ENCODE measurements around the gene SSR4.

SSR4 gene

GRCh38 chrX:153830640-153831428 lies 36.4 kb downstream of the SSR4 start:
- H3K9me3 ChIP-seq (ENCODE audit: control insufficient read depth in 1 of 2, low read length in 2 of 2): no peaks in the 10 kb centered on the region
- no peak overlapping the region for H3K4me3 ChIP-seq (ENCODE audit: low read depth in 1 of 2, low read length in 2 of 2)
- H3K4me1 ChIP-seq (ENCODE audit: control insufficient read depth in 1 of 2, insufficient read depth in 2 of 2, low read length in 2 of 2): peaks cover 0 to 8% of the 10 kb centered on the region in 2 donors
- peaks cover 0 to 11% of the 10 kb centered on the region in 2 donors for H3K27me3 ChIP-seq (ENCODE audit: control insufficient read depth in 1 of 2, insufficient read depth in 2 of 2, low read length in 2 of 2)
- H3K9ac ChIP-seq (ENCODE audit: low read depth in 1 of 2, low read length in 2 of 2): no peak overlapping the region
- no peaks in the 10 kb centered on the region for H3K36me3 ChIP-seq (ENCODE audit: control insufficient read depth in 1 of 2, insufficient read depth in 2 of 2, low read length in 2 of 2)
- no peak overlapping the region for H3K27ac ChIP-seq (ENCODE audit: low read depth, low read length)

- Histone ChIP-seq H3K27ac (ENCODE audit: low read depth, low read length) (no peak overlapping the region), H3K9ac (ENCODE audit: low read depth in 1 of 2, low read length in 2 of 2) (no peak overlapping the region), H3K27me3 (ENCODE audit: control insufficient read depth in 1 of 2, insufficient read depth in 2 of 2, low read length in 2 of 2) (peaks cover 0 to 11% of the 10 kb centered on the region in 2 donors), H3K4me3 (ENCODE audit: low read depth in 1 of 2, low read length in 2 of 2) (no peak overlapping the region), H3K36me3 (ENCODE audit: control insufficient read depth in 1 of 2, insufficient read depth in 2 of 2, low read length in 2 of 2) (no peaks in the 10 kb centered on the region), H3K9me3 (ENCODE audit: control insufficient read depth in 1 of 2, low read length in 2 of 2) (no peaks in the 10 kb centered on the region), H3K4me1 (ENCODE audit: control insufficient read depth in 1 of 2, insufficient read depth in 2 of 2, low read length in 2 of 2) (peaks cover 0 to 8% of the 10 kb centered on the region in 2 donors)
Observed at GRCh38 chrX:153831429-153832150, 37.1 kb downstream of the SSR4 start.

- Histone ChIP-seq H3K4me3 (ENCODE audit: low read depth in 1 of 2, low read length in 2 of 2) (no peak overlapping the region), H3K36me3 (ENCODE audit: control insufficient read depth in 1 of 2, insufficient read depth in 2 of 2, low read length in 2 of 2) (no peaks in the 10 kb centered on the region), H3K27me3 (ENCODE audit: control insufficient read depth in 1 of 2, insufficient read depth in 2 of 2, low read length in 2 of 2) (peaks cover 0 to 9% of the 10 kb centered on the region in 2 donors)
Observed at GRCh38 chrX:153832728-153833127, 38.3 kb downstream of the SSR4 start.

GRCh38 chrX:153836921-153837320 lies 42.5 kb downstream of the SSR4 start:
- Histone ChIP-seq H3K9ac (ENCODE audit: low read depth in 1 of 2, low read length in 2 of 2) (no peak overlapping the region), H3K4me1 (ENCODE audit: control insufficient read depth in 1 of 2, insufficient read depth in 2 of 2, low read length in 2 of 2) (no peaks in the 10 kb centered on the region), H3K27me3 (ENCODE audit: control insufficient read depth in 1 of 2, insufficient read depth in 2 of 2, low read length in 2 of 2) (peaks cover 0 to 3% of the 10 kb centered on the region in 2 donors), H3K36me3 (ENCODE audit: control insufficient read depth in 1 of 2, insufficient read depth in 2 of 2, low read length in 2 of 2) (no peaks in the 10 kb centered on the region), H3K9me3 (ENCODE audit: control insufficient read depth in 1 of 2, low read length in 2 of 2) (no peaks in the 10 kb centered on the region), H3K27ac (ENCODE audit: low read depth, low read length) (no peak overlapping the region), H3K4me3 (ENCODE audit: low read depth in 1 of 2, low read length in 2 of 2) (no peak overlapping the region)

More at GRCh38 chrX:153832728-153833127, 38.3 kb downstream of the SSR4 start:
- H3K9ac ChIP-seq (ENCODE audit: low read depth in 1 of 2, low read length in 2 of 2): no peak overlapping the region
- no peaks in the 10 kb centered on the region for H3K9me3 ChIP-seq (ENCODE audit: control insufficient read depth in 1 of 2, low read length in 2 of 2)
- no peak overlapping the region for H3K27ac ChIP-seq (ENCODE audit: low read depth, low read length)
- H3K4me1 ChIP-seq (ENCODE audit: control insufficient read depth in 1 of 2, insufficient read depth in 2 of 2, low read length in 2 of 2): peaks cover 0 to 8% of the 10 kb centered on the region in 2 donors

GRCh38 chrX:153844509-153845082 lies 50.1 kb downstream of the SSR4 start:
- Histone ChIP-seq H3K9me3 (ENCODE audit: control insufficient read depth in 1 of 2, low read length in 2 of 2) (no peaks in the 10 kb centered on the region), H3K9ac (ENCODE audit: low read depth in 1 of 2, low read length in 2 of 2) (no peak overlapping the region), H3K27ac (ENCODE audit: low read depth, low read length) (no peak overlapping the region), H3K27me3 (ENCODE audit: control insufficient read depth in 1 of 2, insufficient read depth in 2 of 2, low read length in 2 of 2) (no peaks in the 10 kb centered on the region), H3K4me1 (ENCODE audit: control insufficient read depth in 1 of 2, insufficient read depth in 2 of 2, low read length in 2 of 2) (no peaks in the 10 kb centered on the region), H3K4me3 (ENCODE audit: low read depth in 1 of 2, low read length in 2 of 2) (no peak overlapping the region), H3K36me3 (ENCODE audit: control insufficient read depth in 1 of 2, insufficient read depth in 2 of 2, low read length in 2 of 2) (no peaks in the 10 kb centered on the region)

GRCh38 chrX:153845195-153845594 lies 50.7 kb downstream of the SSR4 start:
- Histone ChIP-seq H3K4me1 (ENCODE audit: control insufficient read depth in 1 of 2, insufficient read depth in 2 of 2, low read length in 2 of 2) (no peaks in the 10 kb centered on the region), H3K4me3 (ENCODE audit: low read depth in 1 of 2, low read length in 2 of 2) (no peak overlapping the region), H3K9ac (ENCODE audit: low read depth in 1 of 2, low read length in 2 of 2) (no peak overlapping the region), H3K27me3 (ENCODE audit: control insufficient read depth in 1 of 2, insufficient read depth in 2 of 2, low read length in 2 of 2) (no peaks in the 10 kb centered on the region), H3K27ac (ENCODE audit: low read depth, low read length) (no peak overlapping the region), H3K36me3 (ENCODE audit: control insufficient read depth in 1 of 2, insufficient read depth in 2 of 2, low read length in 2 of 2) (no peaks in the 10 kb centered on the region), H3K9me3 (ENCODE audit: control insufficient read depth in 1 of 2, low read length in 2 of 2) (no peaks in the 10 kb centered on the region)

DNA sequence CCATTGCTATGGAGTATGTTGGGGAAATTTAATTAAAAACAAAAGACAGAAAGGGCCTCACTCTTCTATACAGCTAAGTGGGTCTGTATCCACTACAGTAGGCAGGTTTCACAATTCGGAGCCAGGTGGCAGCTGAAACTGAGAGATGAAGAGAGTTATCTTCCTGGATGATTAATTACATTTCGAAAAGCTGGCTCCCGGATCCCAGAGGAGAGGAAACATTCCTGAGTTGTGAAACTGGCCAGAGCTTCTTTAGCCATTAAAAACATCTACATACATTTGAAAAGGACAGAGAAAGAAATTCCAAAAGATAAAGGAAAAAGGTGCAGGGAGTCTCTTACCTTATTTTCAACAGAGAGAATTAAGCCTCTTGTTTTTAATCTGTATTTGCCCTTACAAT lies 51.4 kb downstream of the SSR4 start:
- H3K4me3 ChIP-seq (ENCODE audit: low read depth in 1 of 2, low read length in 2 of 2): no peak overlapping the region

More for the DNA sequence above, 51.4 kb downstream of the SSR4 start:
- no peaks in the 10 kb centered on the region for H3K4me1 ChIP-seq (ENCODE audit: control insufficient read depth in 1 of 2, insufficient read depth in 2 of 2, low read length in 2 of 2)
- H3K9me3 ChIP-seq (ENCODE audit: control insufficient read depth in 1 of 2, low read length in 2 of 2): no peaks in the 10 kb centered on the region
- no peaks in the 10 kb centered on the region for H3K27me3 ChIP-seq (ENCODE audit: control insufficient read depth in 1 of 2, insufficient read depth in 2 of 2, low read length in 2 of 2)
- H3K36me3 ChIP-seq (ENCODE audit: control insufficient read depth in 1 of 2, insufficient read depth in 2 of 2, low read length in 2 of 2): no peaks in the 10 kb centered on the region
- no peak overlapping the region for H3K27ac ChIP-seq (ENCODE audit: low read depth, low read length)
- H3K9ac ChIP-seq (ENCODE audit: low read depth in 1 of 2, low read length in 2 of 2): no peak overlapping the region
